Panc1 (cell line): ENCODE measurements around the gene CDH23. TPM values are rescaled to one million over a fixed set of nuclear protein-coding genes. Genes with fewer than 3 reads are reported as not detected.

Experiments
- ATAC-seq: fragments of 200-7000 bp; cut with Tn5 transposase; 2 replicates; pipeline ENCODE4 v1.9.1; 2020; ENCODE audit warnings: mild to moderate bottlenecking, moderate library complexity
- BruUV-seq: library from RNA; stranded (reverse); fragments of 400-500 nt; replicated peaks from 2 replicates; lab custom pipeline; 2021; lab: Mats Ljungman, UMichigan
- CTCF ChIA-PET: fragments of 300-600 bp; sonication (Branson Sonifier 250); formaldehyde crosslinking; loops from one replicate; lab custom pipeline; 2022; ENCODE audit warnings: antibody characterized with exemption; lab: Charles Lee
- POLR2A ChIA-PET: fragments of 300-600 bp; sonication (Branson Sonifier 250); formaldehyde crosslinking; loops from one replicate; lab custom pipeline; 2022; ENCODE audit warnings: antibody characterized with exemption; lab: Charles Lee
- DNase-seq: peaks from one replicate; pipeline ENCODE4 v3.0.0-alpha.2; 2010; ENCODE audit warnings: low read depth, low spot score
- H3K27ac ChIP-seq: 2 replicates; pipeline ENCODE4 v1.5.1; 2011; ENCODE audit warnings: mild to moderate bottlenecking, low read length, inconsistent platforms
- H3K27me3 ChIP-seq: fragments of 200-500 bp; sonication (Bioruptor generic); 2 replicates; pipeline ENCODE4 v1.6.0; 2014; ENCODE audit warnings: low read length, inconsistent platforms; ENCODE audit not compliant: control insufficient read depth, insufficient read depth
- H3K36me3 ChIP-seq: fragments of 200-500 bp; sonication (Bioruptor generic); 2 replicates; pipeline ENCODE4 v1.5.1; 2014; ENCODE audit warnings: inconsistent platforms, mild to moderate bottlenecking, low read length, moderate library complexity; ENCODE audit not compliant: control insufficient read depth, insufficient read depth
- H3K4me1 ChIP-seq: 2 replicates; pipeline ENCODE4 v1.5.1; 2011; ENCODE audit warnings: inconsistent platforms, mild to moderate bottlenecking, low read length, moderate library complexity; ENCODE audit not compliant: control insufficient read depth, insufficient read depth
- H3K4me3 ChIP-seq, 2 experiments: 2 replicates each; pipeline ENCODE4 v1.5.1; 2011 to 2012; ENCODE audit warnings: low read depth in 2 of 2, low read length in 2 of 2, mild to moderate bottlenecking in 2 of 2, inconsistent platforms in 1 of 2, moderate library complexity in 1 of 2
- H3K9me3 ChIP-seq: fragments of 200-500 bp; sonication (Bioruptor generic); 2 replicates; pipeline ENCODE4 v1.5.1; 2014; ENCODE audit warnings: low read depth, mild to moderate bottlenecking, inconsistent platforms, low read length, moderate library complexity; ENCODE audit not compliant: control insufficient read depth, insufficient read depth
- POLR2AphosphoS5 ChIP-seq: IDR thresholded peaks from 2 replicates; pipeline ENCODE4 v1.6.1; 2012; ENCODE audit warnings: mild to moderate bottlenecking, low read depth, low read length, moderate library complexity
- SIN3A ChIP-seq: IDR thresholded peaks from 2 replicates; pipeline ENCODE4 v1.6.1; 2012; ENCODE audit warnings: low read depth, mild to moderate bottlenecking, low read length, moderate library complexity, borderline replicate concordance; ENCODE audit not compliant: insufficient read depth
- TCF7L2 ChIP-seq: IDR thresholded peaks from 2 replicates; pipeline ENCODE4 v1.6.1; 2011; ENCODE audit warnings: mild to moderate bottlenecking, low read depth, low read length, inconsistent platforms
- in situ Hi-C: cut with HindIII; loops from 2 replicates; pipeline ENCODE4 v1.10.0; 2016; ENCODE audit warnings: low sequenced_read_pairs, low pct_unique_long_range_greater_than_20kb
- intact Hi-C: fragments of 100-400 bp; cut with micrococcal nuclease; formaldehyde crosslinking; loops from one replicate; pipeline ENCODE4 v1.10.0; 2022; ENCODE audit not compliant: unreplicated experiment
- total RNA-seq: library from RNA; stranded (reverse); gene quantifications from one replicate; pipeline ENCODE4 v1.2.1, GENCODE V29; 2021; ENCODE audit not compliant: unreplicated experiment
- TF ChIP-seq, protein P1 (sequence below): fragments of 450-650 bp; IDR thresholded peaks from 2 replicates; pipeline ENCODE4 v1.5.1; 2017; ENCODE audit warnings: mild to moderate bottlenecking
- TF ChIP-seq, protein P2 (sequence below), 2 experiments: IDR thresholded peaks; 2 replicates each; pipeline ENCODE4 v1.6.1; 2011 to 2012; ENCODE audit warnings: low read depth in 2 of 2, control low read depth in 1 of 2, low read length in 1 of 2, mild to moderate bottlenecking in 1 of 2, moderate library complexity in 1 of 2; ENCODE audit not compliant: insufficient read depth in 1 of 2

Gene CDH23
- total RNA-seq, 1 experiment from 2014 or later: 2.7 TPM

DNA sequence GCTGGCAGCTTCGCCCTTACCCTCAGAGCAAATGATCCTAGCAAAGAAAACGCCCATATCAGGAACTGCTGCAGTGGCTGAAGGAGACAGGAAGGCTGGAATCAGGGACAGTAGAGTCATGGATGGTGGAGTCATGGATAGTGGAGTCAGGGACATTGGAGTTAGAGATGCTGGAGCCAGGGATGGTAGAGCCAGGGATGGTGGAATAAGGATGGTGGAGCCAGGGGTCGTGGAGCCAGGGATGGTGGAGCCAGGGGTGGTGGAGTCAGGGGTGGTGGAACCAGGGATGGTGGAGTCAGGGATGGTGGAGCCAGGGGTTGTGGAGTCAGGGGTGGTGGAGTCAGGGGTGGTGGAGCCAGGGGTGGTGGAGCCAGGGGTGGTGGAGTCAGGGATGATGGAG, 291.5 kb downstream of the CDH23 start:
- no peak for DNase-seq
- ChIA-PET CTCF (no interaction called here), POLR2A (no interaction called here)
- TF ChIP-seq, protein P1, sequence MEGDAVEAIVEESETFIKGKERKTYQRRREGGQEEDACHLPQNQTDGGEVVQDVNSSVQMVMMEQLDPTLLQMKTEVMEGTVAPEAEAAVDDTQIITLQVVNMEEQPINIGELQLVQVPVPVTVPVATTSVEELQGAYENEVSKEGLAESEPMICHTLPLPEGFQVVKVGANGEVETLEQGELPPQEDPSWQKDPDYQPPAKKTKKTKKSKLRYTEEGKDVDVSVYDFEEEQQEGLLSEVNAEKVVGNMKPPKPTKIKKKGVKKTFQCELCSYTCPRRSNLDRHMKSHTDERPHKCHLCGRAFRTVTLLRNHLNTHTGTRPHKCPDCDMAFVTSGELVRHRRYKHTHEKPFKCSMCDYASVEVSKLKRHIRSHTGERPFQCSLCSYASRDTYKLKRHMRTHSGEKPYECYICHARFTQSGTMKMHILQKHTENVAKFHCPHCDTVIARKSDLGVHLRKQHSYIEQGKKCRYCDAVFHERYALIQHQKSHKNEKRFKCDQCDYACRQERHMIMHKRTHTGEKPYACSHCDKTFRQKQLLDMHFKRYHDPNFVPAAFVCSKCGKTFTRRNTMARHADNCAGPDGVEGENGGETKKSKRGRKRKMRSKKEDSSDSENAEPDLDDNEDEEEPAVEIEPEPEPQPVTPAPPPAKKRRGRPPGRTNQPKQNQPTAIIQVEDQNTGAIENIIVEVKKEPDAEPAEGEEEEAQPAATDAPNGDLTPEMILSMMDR: no peak
- TF ChIP-seq TCF7L2: no peak
- TF ChIP-seq POLR2AphosphoS5: no peak
- TF ChIP-seq SIN3A: no peak
- TF ChIP-seq, protein P2, sequence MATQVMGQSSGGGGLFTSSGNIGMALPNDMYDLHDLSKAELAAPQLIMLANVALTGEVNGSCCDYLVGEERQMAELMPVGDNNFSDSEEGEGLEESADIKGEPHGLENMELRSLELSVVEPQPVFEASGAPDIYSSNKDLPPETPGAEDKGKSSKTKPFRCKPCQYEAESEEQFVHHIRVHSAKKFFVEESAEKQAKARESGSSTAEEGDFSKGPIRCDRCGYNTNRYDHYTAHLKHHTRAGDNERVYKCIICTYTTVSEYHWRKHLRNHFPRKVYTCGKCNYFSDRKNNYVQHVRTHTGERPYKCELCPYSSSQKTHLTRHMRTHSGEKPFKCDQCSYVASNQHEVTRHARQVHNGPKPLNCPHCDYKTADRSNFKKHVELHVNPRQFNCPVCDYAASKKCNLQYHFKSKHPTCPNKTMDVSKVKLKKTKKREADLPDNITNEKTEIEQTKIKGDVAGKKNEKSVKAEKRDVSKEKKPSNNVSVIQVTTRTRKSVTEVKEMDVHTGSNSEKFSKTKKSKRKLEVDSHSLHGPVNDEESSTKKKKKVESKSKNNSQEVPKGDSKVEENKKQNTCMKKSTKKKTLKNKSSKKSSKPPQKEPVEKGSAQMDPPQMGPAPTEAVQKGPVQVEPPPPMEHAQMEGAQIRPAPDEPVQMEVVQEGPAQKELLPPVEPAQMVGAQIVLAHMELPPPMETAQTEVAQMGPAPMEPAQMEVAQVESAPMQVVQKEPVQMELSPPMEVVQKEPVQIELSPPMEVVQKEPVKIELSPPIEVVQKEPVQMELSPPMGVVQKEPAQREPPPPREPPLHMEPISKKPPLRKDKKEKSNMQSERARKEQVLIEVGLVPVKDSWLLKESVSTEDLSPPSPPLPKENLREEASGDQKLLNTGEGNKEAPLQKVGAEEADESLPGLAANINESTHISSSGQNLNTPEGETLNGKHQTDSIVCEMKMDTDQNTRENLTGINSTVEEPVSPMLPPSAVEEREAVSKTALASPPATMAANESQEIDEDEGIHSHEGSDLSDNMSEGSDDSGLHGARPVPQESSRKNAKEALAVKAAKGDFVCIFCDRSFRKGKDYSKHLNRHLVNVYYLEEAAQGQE (IDR thresholded peaks at IDR 0.05; ENCODE audit: insufficient read depth in 1 of 2, low read depth in 2 of 2, low read length in 1 of 2): no peak
- Histone ChIP-seq H3K36me3 (no peaks in the 10 kb centered on the region), H3K27ac (no peak overlapping the region), H3K4me1 (peaks cover 4% of the 10 kb centered on the region), H3K27me3 (no peaks in the 10 kb centered on the region), H3K4me3 (no peak overlapping the region), H3K9me3 (no peaks in the 10 kb centered on the region)
- no peak for ATAC-seq
- intact Hi-C loops (no loop called here), in situ Hi-C loops (no loop called here)
- no TSS peak for BruUV-seq

DNA sequence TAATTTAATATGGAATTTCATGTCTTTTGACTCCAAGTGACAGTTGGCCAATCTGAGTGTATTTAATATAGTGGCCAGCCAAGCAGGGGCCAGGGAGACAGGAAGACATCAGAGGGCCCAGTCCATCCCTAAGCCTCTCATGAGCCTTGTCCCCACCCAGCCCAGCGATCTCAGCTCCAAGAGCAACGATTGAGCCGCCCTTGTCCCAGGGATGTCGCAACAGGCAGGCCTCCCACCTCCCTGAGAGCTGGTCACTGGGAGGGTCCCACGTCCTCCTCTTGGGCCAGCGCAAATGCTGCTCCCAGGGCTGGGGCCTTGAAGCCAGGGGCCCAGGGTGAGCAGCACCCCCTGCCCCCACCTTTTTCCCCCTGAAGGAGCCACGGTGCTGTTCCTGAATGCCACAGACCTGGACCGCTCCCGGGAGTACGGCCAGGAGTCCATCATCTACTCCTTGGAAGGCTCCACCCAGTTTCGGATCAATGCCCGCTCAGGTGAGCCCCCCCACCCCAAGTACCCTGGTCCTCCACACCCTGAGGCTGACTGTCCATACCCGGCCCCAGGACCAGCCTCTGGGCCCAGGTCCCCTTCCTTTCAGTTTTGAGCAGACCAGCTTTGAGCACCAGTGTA, 293.5 kb downstream of the CDH23 start:
- no peak for ATAC-seq
- intact Hi-C loops (no loop called here), in situ Hi-C loops (no loop called here)
- H3K9me3 ChIP-seq: no peaks in the 10 kb centered on the region
- no peak for DNase-seq
- no peaks in the 10 kb centered on the region for H3K27me3 ChIP-seq
- no peaks in the 10 kb centered on the region for H3K36me3 ChIP-seq
- no peak overlapping the region for H3K4me3 ChIP-seq
- TF ChIP-seq, protein P2 (IDR thresholded peaks at IDR 0.05; ENCODE audit: insufficient read depth in 1 of 2, low read depth in 2 of 2, low read length in 1 of 2): no peak
- TF ChIP-seq POLR2AphosphoS5: no peak
- TF ChIP-seq, protein P1: no peak
- TF ChIP-seq SIN3A: no peak
- TF ChIP-seq TCF7L2: no peak
- peaks cover 10% of the 10 kb centered on the region for H3K4me1 ChIP-seq
- ChIA-PET POLR2A (interaction anchor here (0.6 kb wide), 1 partner anchor 86 kb away, joined by 3 read pairs; no protein-coding TSS in a partner anchor), CTCF (interaction anchor here (0.7 to 1.2 kb wide), 2 partner anchors 8 to 196 kb away, joined by 3 to 5 read pairs; no protein-coding TSS in a partner anchor)
- BruUV-seq: no TSS peak
- H3K27ac ChIP-seq: no peak overlapping the region
